A673 (cell line): Measurements from ENCODE around the gene HMCN1. TPM values are rescaled to one million over a fixed set of nuclear protein-coding genes. Genes with fewer than 3 reads are reported as not detected.

ENCODE experiments used
- BruUV-seq: library from RNA; stranded (reverse); fragments of 400-500 nt; replicated peaks from 2 replicates; lab custom pipeline; 2021; lab: Mats Ljungman, UMichigan
- CTCF ChIA-PET: fragments of 300-600 bp; sonication (Branson Sonifier 250); formaldehyde crosslinking; loops from one replicate; lab custom pipeline; 2022; ENCODE audit warnings: antibody characterized with exemption; lab: Charles Lee
- POLR2A ChIA-PET: fragments of 300-600 bp; sonication (Branson Sonifier 250); formaldehyde crosslinking; loops from one replicate; lab custom pipeline; 2022; ENCODE audit warnings: antibody characterized with exemption; ENCODE audit not compliant: low non-redundant PET; lab: Charles Lee
- DNase-seq: peaks from one replicate; pipeline ENCODE4 v3.0.0-alpha.2; 2015; ENCODE audit warnings: low spot score
- H3K27ac ChIP-seq: fragments of 200-600 bp; sonication (generic); 2 replicates; pipeline ENCODE4 v1.5.1; 2016; ENCODE audit warnings: mixed run types, low read depth, mild to moderate bottlenecking, mixed read lengths, antibody characterized with exemption, low read length; ENCODE audit not compliant: poor library complexity, severe bottlenecking
- H3K27me3 ChIP-seq: fragments of 200-600 bp; sonication (generic); replicated peaks from 2 replicates; pipeline ENCODE4 v1.6.1; 2017; ENCODE audit warnings: mixed run types, low read depth, mild to moderate bottlenecking, mixed read lengths, antibody characterized with exemption, low read length; ENCODE audit not compliant: insufficient read depth, poor library complexity
- H3K36me3 ChIP-seq: fragments of 200-600 bp; sonication (generic); 2 replicates; pipeline ENCODE4 v1.6.1; 2016; ENCODE audit warnings: mixed run types, mild to moderate bottlenecking, mixed read lengths, antibody characterized with exemption, low read length; ENCODE audit not compliant: insufficient read depth, poor library complexity, severe bottlenecking
- H3K4me1 ChIP-seq: fragments of 200-600 bp; sonication (generic); 2 replicates; pipeline ENCODE4 v1.6.1; 2017; ENCODE audit warnings: mixed run types, mild to moderate bottlenecking, mixed read lengths, antibody characterized with exemption, low read length; ENCODE audit not compliant: insufficient read depth, poor library complexity, severe bottlenecking
- H3K4me3 ChIP-seq: fragments of 200-600 bp; sonication (generic); 2 replicates; pipeline ENCODE4 v1.5.1; 2016; ENCODE audit warnings: low read depth, mixed run types, mild to moderate bottlenecking, mixed read lengths, low read length; ENCODE audit not compliant: poor library complexity, severe bottlenecking
- H3K9me3 ChIP-seq: fragments of 200-600 bp; sonication (generic); 2 replicates; pipeline ENCODE4 v1.6.1; 2016; ENCODE audit warnings: mixed run types, low read depth, mild to moderate bottlenecking, mixed read lengths, antibody characterized with exemption, low read length; ENCODE audit not compliant: poor library complexity, severe bottlenecking
- EZH2 ChIP-seq: fragments of 200-600 bp; sonication (generic); IDR thresholded peaks from 2 replicates; pipeline ENCODE4 v1.6.1; 2017; ENCODE audit warnings: borderline replicate concordance, low read depth, mild to moderate bottlenecking, mixed read lengths, antibody characterized with exemption, low read length; ENCODE audit not compliant: poor library complexity, severe bottlenecking
- intact Hi-C: fragments of 100-400 bp; cut with micrococcal nuclease; formaldehyde crosslinking; loops from one replicate; pipeline ENCODE4 v1.10.0; 2022; ENCODE audit not compliant: unreplicated experiment
- total RNA-seq: library from RNA; stranded (reverse); gene quantifications from 2 replicates; pipeline ENCODE4 v1.2.3, GENCODE V29; 2021
- TF ChIP-seq, protein P1 (sequence below): fragments of 300-800, 200-600 bp; sonication (generic); conservative IDR thresholded peaks from 2 replicates; pipeline ENCODE4 v1.5.1; 2017; ENCODE audit warnings: low read depth, mild to moderate bottlenecking, antibody characterized with exemption, low read length, moderate library complexity, mixed read lengths

Gene HMCN1
- total RNA-seq, 1 experiment from 2014 or later: 134 TPM

DNA sequence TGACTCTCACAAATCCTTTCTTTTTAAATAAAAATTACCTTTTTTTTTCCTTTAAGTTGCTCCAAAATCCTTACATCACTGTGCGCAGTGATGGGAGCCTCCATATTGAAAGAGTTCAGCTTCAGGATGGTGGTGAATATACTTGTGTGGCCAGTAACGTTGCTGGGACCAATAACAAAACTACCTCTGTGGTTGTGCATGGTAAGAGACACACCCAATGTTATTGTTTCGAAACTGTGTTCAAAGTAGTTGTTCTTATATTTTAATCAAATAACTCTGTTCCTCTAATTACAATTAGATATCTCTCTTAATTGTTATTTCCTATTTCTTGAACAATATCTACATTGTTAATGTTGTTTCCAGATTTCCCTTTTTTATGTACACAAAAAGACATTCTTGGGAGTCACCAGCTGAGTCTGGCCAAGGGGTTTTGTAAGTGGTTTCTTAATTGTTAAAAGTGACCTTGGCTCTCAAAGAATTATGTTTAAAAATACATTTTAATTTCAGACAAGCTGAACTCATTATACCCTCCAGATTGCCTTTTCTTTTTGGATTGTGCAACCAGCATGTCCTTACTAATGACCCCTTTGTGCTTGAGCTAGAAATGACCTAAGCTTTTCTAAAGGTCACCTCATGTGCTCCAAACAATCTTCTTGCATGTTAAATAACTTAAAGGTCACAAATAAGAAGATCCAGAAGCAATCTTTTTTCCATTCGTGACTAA is 250.1 kb downstream of the HMCN1 start:
- Histone ChIP-seq H3K9me3 (no peaks in the 10 kb centered on the region), H3K4me3 (no peak overlapping the region), H3K27me3 (no peaks in the 10 kb centered on the region), H3K36me3 (peaks cover 74% of the 10 kb centered on the region), H3K4me1 (peaks cover 45% of the 10 kb centered on the region), H3K27ac (peak overlapping the region; percentile 5)
- ChIA-PET CTCF (no interaction called here), POLR2A (no interaction called here)
- no TSS peak for BruUV-seq
- no peak for DNase-seq
- TF ChIP-seq, protein P1, sequence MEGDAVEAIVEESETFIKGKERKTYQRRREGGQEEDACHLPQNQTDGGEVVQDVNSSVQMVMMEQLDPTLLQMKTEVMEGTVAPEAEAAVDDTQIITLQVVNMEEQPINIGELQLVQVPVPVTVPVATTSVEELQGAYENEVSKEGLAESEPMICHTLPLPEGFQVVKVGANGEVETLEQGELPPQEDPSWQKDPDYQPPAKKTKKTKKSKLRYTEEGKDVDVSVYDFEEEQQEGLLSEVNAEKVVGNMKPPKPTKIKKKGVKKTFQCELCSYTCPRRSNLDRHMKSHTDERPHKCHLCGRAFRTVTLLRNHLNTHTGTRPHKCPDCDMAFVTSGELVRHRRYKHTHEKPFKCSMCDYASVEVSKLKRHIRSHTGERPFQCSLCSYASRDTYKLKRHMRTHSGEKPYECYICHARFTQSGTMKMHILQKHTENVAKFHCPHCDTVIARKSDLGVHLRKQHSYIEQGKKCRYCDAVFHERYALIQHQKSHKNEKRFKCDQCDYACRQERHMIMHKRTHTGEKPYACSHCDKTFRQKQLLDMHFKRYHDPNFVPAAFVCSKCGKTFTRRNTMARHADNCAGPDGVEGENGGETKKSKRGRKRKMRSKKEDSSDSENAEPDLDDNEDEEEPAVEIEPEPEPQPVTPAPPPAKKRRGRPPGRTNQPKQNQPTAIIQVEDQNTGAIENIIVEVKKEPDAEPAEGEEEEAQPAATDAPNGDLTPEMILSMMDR: no peak
- no peak for TF ChIP-seq EZH2
- intact Hi-C loops: no loop called here

DNA sequence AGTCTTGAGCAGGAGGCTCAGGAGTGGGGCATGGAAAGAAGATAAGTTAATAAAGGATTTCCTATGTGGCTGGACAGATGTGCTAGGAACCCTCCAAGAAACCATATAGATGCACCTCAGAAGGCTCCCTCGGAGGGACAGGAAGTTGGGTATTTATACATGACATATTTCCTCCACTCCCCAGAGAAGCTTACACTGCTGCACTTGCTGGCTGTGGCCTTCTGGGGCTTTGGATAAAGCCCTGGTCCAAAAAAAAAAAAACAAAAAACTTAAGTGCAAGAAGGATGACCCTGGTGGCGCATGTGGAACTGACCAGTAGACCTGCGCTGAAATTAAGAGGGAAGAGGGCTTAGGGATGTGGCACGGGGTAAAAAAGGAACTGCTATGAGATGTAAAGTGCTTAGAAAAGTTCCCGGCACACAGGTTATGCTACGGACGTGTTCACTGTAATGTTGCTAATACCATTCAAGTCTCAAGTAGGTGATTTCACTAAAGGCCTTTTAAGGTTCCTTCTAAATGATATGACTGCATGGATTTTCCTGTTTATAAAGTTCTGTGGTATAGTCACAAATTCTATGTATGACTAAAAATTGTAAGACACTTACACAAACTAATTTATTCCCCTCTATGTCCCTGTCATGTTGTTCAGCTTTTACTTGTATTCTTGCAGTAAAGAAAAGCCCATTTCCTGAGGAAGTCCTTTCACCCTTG is 253.6 kb downstream of the HMCN1 start:
- intact Hi-C loops: no loop called here
- Histone ChIP-seq H3K4me1 (peaks cover 64% of the 10 kb centered on the region), H3K27me3 (no peaks in the 10 kb centered on the region), H3K4me3 (no peak overlapping the region), H3K36me3 (peaks cover 79% of the 10 kb centered on the region), H3K27ac (peak overlapping the region; percentile 83), H3K9me3 (no peaks in the 10 kb centered on the region)
- ChIA-PET POLR2A (no interaction called here), CTCF (no interaction called here)
- no TSS peak for BruUV-seq
- DNase-seq: peak; percentile 80
- no peak for TF ChIP-seq EZH2
- TF ChIP-seq, protein P1: no peak

DNA sequence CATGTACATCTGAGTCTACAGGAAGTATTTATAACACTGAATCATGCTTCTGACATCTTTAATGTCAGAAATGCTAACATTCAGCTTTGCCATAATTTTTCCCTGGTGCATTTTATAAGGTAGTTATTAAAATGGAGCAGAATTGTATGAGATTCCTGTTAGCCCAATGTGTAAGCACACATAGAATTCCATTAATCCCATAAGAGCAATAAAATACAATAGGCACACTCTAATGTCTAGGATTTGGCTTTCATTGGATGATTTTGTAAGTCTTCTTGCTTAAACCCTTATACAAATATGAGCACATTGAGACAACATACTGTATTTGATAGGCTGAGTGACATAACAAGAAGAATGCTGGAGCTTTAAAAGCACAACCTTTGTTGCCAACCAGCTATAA is 256.4 kb downstream of the HMCN1 start:
- no TSS peak for BruUV-seq
- POLR2A ChIA-PET: no interaction called here
- no peak for DNase-seq
- peaks cover 82% of the 10 kb centered on the region for H3K36me3 ChIP-seq
- TF ChIP-seq EZH2: no peak
- TF ChIP-seq, protein P1: no peak
- no peaks in the 10 kb centered on the region for H3K27me3 ChIP-seq
- CTCF ChIA-PET: no interaction called here
- intact Hi-C loops: no loop called here
- no peaks in the 10 kb centered on the region for H3K9me3 ChIP-seq
- H3K4me1 ChIP-seq: peaks cover 52% of the 10 kb centered on the region
- H3K4me3 ChIP-seq: no peak overlapping the region
- H3K27ac ChIP-seq: no peak overlapping the region
